HG03575 (cell line): ENCODE measurements around the gene WBP4.
"Not testable (repeated sequence)": the region's sequence is repeated elsewhere in the genome, so short reads cannot be mapped to it uniquely, and the experiment has no call there.

Experiments
- ATAC-seq: cut with Tn5 transposase; IDR thresholded peaks from one replicate; pipeline ENCODE4 v1.9.1; 2021; ENCODE audit not compliant: unreplicated experiment, insufficient number of reproducible peaks, low FRiP score; ENCODE audit errors: extremely low read depth

Gene WBP4, protein sequence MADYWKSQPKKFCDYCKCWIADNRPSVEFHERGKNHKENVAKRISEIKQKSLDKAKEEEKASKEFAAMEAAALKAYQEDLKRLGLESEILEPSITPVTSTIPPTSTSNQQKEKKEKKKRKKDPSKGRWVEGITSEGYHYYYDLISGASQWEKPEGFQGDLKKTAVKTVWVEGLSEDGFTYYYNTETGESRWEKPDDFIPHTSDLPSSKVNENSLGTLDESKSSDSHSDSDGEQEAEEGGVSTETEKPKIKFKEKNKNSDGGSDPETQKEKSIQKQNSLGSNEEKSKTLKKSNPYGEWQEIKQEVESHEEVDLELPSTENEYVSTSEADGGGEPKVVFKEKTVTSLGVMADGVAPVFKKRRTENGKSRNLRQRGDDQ

DNA sequence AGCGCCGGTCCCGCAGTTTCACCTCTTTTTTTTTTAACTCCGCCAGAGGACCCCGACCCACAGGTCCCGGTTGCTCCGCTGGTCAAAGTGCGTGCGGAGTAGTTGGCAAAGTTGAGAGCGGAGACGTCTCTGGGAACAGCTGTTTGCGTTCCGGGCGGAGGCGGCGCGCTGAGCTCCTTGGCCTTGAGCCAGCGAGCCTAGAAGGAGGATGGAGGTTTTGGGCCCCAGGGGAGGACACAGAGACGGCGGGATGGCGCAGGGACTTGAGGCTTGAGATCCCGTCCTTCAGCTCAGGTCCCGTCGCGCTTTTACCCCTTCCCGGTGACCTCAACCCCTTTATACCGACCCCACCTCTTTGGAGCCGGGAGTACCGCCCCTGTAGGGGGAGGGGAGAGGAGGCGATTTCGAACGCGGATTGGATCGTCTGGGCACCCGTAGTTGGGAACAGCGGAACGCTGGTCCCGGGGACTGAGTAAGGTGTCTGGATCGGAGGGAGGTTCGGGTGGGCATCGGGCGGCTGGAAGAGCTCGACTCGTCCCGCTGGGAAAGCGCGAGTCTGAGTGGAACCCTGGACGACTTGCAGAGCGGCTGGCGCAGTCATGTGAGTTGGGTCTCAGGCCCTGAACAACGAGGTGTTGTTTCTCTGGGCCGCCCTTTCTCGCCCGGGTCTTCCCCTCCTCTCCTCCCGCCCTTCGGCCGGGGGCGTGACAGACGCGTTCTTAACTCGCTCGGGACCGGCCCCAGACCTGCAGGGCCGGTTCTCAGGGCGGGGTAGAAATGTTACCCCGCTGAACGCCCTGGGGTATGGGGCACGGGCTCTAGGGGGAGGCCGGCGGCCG lies at the start of gene WBP4:
TSS of gene WBP4 (plus strand) at position 435 of the 839 bp plus-strand sequence. CDS start at position 600, 165 bp downstream.
- ATAC-seq: peak; percentile 30

GRCh38 chr13:41012536-41012935 lies 48.8 kb upstream of the WBP4 start:
- ATAC-seq: no peak

DNA sequence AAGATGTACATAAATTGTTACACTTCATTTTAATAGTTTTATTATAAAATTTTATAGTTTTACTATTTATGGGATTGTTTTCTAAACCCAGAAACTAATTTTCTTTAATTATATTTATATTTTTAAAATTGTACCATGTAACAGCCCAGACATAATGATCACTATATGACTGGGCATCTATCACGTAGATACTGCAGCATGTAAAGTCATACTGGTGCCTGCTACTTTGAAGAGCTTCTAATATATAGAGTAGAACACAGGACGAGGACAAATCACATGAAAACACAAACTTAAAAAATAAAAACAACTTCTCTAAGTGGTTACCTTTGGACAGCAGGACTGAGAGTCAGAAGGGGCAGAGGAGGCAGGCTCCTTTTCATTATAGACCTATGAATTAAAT lies 47.5 kb upstream of the WBP4 start:
- ATAC-seq: no peak

- ATAC-seq: no peak
Measured at GRCh38 chr13:41015920-41016319, 45.4 kb upstream of the WBP4 start.

- ATAC-seq: no peak
Measured at GRCh38 chr13:41017159-41017558, 44.1 kb upstream of the WBP4 start.

- no peak for ATAC-seq
Measured at GRCh38 chr13:41017817-41018601, 43.3 kb upstream of the WBP4 start.

DNA sequence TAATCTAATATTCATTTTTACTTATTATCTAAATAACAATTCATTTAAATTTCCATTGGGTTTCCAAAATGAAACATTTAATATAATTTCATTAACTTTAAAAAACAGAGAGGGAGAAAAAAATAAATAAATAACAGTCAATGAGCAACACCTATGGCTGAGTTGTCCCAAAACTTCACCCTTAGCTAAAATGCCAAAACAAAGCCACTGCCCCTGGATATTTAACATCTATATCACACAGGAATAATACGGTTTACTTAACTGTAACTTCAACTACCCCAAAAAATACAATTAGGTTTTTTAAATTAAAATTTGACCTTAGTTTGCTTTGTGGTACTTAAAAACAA lies 42.7 kb upstream of the WBP4 start:
- no peak for ATAC-seq

DNA sequence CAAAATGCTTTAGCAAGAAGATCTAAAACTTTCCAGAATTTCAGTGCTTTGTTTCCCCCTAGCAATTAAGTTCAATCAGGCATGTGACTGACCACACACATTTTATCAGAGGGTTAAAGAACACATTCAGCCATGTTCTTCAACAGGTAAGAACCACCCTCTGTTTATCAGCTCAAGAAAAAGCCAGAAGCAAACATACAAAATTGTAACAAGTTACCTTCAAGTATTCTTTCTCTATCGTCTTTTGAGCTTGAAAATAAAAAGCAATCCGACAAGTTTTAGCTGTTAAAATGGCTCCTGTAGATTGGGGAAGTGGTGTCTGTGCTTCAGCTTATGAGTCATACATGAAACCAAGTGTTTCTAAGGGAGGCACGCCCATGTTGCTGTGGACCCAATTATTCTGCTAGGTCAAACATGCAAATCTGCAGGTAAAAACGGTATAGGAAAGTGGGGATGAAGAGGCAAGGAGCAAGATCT lies 42.3 kb upstream of the WBP4 start, which contains the start of gene ELF1:
TSS of gene ELF1 (minus strand) at position 306 of the 477 bp plus-strand sequence. CDS start 37,262 bp downstream, outside the sequence.
- peak; percentile 48 for ATAC-seq

DNA sequence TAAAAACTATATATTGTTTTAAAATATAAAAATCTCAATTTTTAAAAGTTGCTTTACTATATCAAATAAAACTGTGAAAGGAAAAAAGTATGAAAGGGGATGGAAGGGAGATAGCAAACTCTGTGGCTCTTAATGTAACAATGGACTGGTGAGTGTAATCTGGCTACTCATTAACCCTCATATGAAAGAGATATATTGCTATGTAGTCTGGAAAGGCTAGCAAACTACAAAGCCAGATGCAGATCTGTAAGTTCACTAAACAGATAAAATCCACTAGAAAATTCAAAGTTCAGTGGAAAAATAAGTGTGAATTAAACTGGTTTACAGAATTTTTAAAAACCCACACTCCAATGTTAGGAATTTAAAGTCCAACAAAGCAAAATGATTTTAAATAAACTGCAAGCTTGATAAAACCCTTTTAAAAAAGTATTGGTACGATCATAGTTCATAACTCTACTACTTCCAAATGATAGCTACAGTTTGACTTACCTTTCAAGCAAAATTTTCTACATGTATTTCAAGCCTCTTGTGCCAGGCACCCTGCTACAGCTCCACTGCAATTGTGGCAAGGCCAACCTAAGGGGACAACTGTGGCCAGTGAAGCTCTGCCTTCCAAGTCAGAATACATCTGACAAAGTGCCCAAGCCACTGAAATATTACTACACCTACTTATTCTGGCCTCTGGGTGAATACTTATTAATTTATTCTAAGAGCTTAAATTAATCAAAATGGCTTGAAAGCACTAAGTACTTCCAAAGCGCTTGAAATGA lies 41.5 kb upstream of the WBP4 start:
- no peak for ATAC-seq

DNA sequence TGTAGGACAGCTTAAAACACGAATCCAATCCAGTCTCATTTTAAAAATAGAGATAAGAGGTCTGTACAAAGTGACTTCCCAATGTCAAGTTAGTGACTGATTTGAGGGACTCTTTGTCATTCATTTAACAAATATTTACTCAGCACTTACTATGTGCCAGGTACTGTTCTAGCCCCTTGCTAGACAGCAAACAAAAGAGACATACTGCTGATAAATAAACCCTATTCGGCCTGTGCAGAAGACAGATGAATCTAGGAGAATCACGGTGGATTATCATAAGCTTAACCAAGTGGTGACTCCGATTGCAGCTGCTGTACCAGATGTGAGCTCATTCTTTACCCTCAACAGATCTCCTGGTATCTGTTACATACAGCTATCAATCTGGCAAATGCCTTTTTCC lies 35.8 kb upstream of the WBP4 start:
- ATAC-seq: no peak

GRCh38 chr13:41026788-41027187 lies 34.5 kb upstream of the WBP4 start:
- ATAC-seq: no peak

DNA sequence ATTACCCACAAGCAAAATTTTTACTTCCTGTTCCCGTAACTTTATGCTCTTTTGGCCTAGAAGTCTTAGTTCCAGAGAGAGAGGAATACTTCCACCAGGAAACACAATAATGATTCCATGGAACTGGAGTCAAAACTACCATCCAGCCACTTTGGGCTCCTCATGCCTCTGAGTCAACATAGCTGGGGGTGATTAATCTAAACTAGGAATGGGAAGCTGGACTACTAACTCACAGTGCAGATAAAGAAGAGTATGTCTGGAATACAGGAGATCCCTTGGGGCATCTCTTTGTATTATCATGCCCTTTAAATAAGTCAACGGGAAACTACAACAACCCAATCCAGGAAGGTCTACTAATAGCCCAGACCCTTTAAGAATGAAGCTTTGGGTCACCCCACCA lies 33.3 kb upstream of the WBP4 start:
- no peak for ATAC-seq

DNA sequence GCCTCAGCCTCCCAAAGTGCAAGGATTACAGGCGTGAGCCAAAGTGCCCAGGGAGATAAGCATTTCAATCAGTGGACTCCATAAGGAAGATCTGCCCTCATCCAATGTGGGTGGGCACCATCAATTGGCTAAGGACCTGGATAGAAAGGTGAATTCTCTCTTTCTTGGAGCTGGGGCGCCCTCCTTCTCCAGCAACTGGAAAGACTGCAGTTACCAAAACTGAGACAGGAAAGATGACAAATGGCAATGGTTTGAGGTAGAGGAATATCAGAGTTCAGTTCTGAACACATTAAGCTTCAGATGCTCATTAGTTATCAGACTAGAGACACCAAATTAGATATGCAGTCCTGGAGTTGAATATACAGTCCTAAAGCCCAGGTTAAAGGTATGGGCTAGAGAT lies 31.7 kb upstream of the WBP4 start:
- ATAC-seq: no peak

- ATAC-seq: no peak
Measured at GRCh38 chr13:41032691-41033376, 28.5 kb upstream of the WBP4 start.

GRCh38 chr13:41034382-41034781 lies 26.9 kb upstream of the WBP4 start:
- ATAC-seq: no peak

GRCh38 chr13:41034881-41035280 lies 26.4 kb upstream of the WBP4 start:
- no peak for ATAC-seq

GRCh38 chr13:41036557-41036956 lies 24.8 kb upstream of the WBP4 start:
- not testable (repeated sequence) for ATAC-seq

DNA sequence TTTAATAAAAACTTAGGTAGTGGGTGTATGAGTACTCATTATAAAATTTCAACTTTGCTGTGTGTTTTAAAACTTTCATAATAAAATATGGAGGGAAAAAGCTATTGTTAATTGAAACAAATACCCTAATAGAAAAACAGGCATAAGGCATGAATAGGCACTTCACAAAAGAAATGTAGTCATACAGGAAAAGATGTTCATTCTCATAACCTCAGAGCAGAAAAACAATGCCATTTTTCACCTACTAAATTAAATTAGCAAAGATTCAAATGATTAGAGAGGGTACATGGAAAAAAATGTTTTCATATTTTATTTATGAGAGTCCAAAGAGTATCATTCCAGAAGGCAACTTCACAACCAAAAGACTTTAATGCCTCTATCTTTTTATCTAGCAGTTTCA lies 21.6 kb upstream of the WBP4 start:
- ATAC-seq: no peak
